GM12892 (cell line): Measurements from ENCODE around the gene POLN.

Experiments used
- DNase-seq: peaks from one replicate; pipeline ENCODE4 v3.0.0; 2011; ENCODE audit not compliant: insufficient read length
- FAIRE-seq: peaks from 2 replicates; lab custom pipeline; 2011; peaks lifted over from hg19 to GRCh38; lab: Jason Lieb, UNC
- POLR2A ChIP-seq: IDR thresholded peaks from 2 replicates; pipeline ENCODE4 v1.6.1; 2011; ENCODE audit warnings: low read depth, low read length, control low read depth
- POLR2AphosphoS5 ChIP-seq: IDR thresholded peaks from 2 replicates; pipeline ENCODE4 v1.6.1; 2011; ENCODE audit warnings: low read depth, low read length, control low read depth
- TAF1 ChIP-seq: IDR thresholded peaks from 2 replicates; pipeline ENCODE4 v1.6.1; 2011; ENCODE audit warnings: low read depth, mild to moderate bottlenecking, control low read depth, low read length, borderline replicate concordance

POLN gene

GRCh38 chr4:2069986-2070385 is 171.9 kb downstream of the POLN start:
- DNase-seq (no peak), FAIRE-seq (no peak)
- TF ChIP-seq POLR2AphosphoS5 (no peak), POLR2A (no peak), TAF1 (no peak)

- FAIRE-seq (no peak), DNase-seq (no peak)
- TF ChIP-seq POLR2A (no peak), TAF1 (no peak), POLR2AphosphoS5 (no peak)
Observed at GRCh38 chr4:2069161-2069971, 172.6 kb downstream of the POLN start.

- no peak for TF ChIP-seq POLR2A
- TF ChIP-seq TAF1: no peak
- TF ChIP-seq POLR2AphosphoS5: no peak
- DNase-seq (no peak), FAIRE-seq (no peak)
Observed at GRCh38 chr4:2068566-2068965, 173.4 kb downstream of the POLN start.

- DNase-seq (no peak), FAIRE-seq (no peak)
- TF ChIP-seq TAF1: no peak
- TF ChIP-seq POLR2A: no peak
- no peak for TF ChIP-seq POLR2AphosphoS5
Observed at GRCh38 chr4:2068198-2068470, 173.8 kb downstream of the POLN start.

GRCh38 chr4:2067446-2068197 is 174.3 kb downstream of the POLN start:
- FAIRE-seq (no peak), DNase-seq (no peak)
- TF ChIP-seq POLR2A: no peak
- TF ChIP-seq POLR2AphosphoS5: no peak
- TF ChIP-seq TAF1: no peak

GRCh38 chr4:2066571-2067445 is 175.1 kb downstream of the POLN start:
- TF ChIP-seq TAF1 (no peak), POLR2A (no peak), POLR2AphosphoS5 (no peak)
- DNase-seq (no peak), FAIRE-seq (no peak)

- FAIRE-seq: no peak
- TF ChIP-seq POLR2A (no peak), TAF1 (no peak), POLR2AphosphoS5 (no peak)
- no peak for DNase-seq
Observed at GRCh38 chr4:2066011-2066551, 175.8 kb downstream of the POLN start.

- FAIRE-seq: no peak
- no peak for DNase-seq
- TF ChIP-seq POLR2AphosphoS5: no peak
- no peak for TF ChIP-seq TAF1
- no peak for TF ChIP-seq POLR2A
Observed at GRCh38 chr4:2065106-2065930, 176.6 kb downstream of the POLN start.

- TF ChIP-seq POLR2AphosphoS5: no peak
- no peak for FAIRE-seq
Observed at GRCh38 chr4:2064276-2064991, 177.5 kb downstream of the POLN start.

More at GRCh38 chr4:2064276-2064991, 177.5 kb downstream of the POLN start:
- no peak for DNase-seq
